ENCODE results near the gene PRRT3.

DNA sequence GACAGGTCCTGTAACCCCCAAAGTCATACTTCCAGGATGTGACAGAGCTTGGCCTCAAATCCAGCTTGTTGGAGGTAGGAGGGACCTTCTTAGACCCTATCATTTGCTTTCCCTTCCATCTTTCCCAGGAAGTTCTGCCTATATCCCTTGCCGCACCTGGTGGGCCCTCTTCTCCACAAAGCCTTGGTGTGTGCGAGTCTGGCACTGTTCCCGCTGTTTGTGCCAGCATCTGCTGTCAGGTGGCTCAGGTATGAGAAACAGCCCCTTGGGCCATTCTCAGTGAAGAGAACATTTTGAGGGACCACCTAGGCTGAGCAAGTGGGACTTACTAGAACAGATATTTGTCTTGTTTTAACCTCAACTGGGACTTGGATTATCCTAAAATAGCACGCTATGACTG lies 48.3 kb downstream of the PRRT3 start:
- no peak for TF ChIP-seq POLR2AphosphoS5 (IDR thresholded peaks at IDR 0.05; ENCODE audit: borderline replicate concordance, low read depth, low read length)
- no peak for TF ChIP-seq EZH2 (IDR thresholded peaks at IDR 0.05)

Data from SK-N-MC (cell line).